Duodenal mucosa (tissue), 2 donors: ENCODE data around the gene VAT1.

Experiments used
- H3K27ac ChIP-seq: one replicate; pipeline ENCODE4 v1.7.0; 2013; ENCODE audit warnings: low read depth, low read length
- H3K27me3 ChIP-seq, 2 donors: one replicate each; pipeline ENCODE4 v1.7.0; 2013; ENCODE audit warnings: low read length in 2 of 2, control low read depth in 1 of 2; ENCODE audit not compliant: insufficient read depth in 2 of 2, control insufficient read depth in 1 of 2
- H3K36me3 ChIP-seq, 2 donors: one replicate each; pipeline ENCODE4 v1.7.0; 2013; ENCODE audit warnings: low read length in 2 of 2, control low read depth in 1 of 2; ENCODE audit not compliant: insufficient read depth in 2 of 2, control insufficient read depth in 1 of 2
- H3K4me1 ChIP-seq, 2 donors: one replicate each; pipeline ENCODE4 v1.7.0; 2013; ENCODE audit warnings: low read length in 2 of 2, control low read depth in 1 of 2; ENCODE audit not compliant: insufficient read depth in 2 of 2, control insufficient read depth in 1 of 2
- H3K4me3 ChIP-seq, 2 donors: one replicate each; pipeline ENCODE4 v1.7.0; 2013; ENCODE audit warnings: low read length in 2 of 2, low read depth in 1 of 2
- H3K9ac ChIP-seq, 2 donors: one replicate each; pipeline ENCODE4 v1.7.0; 2013; ENCODE audit warnings: low read length in 2 of 2, low read depth in 1 of 2
- H3K9me3 ChIP-seq, 2 donors: one replicate each; pipeline ENCODE4 v1.7.0; 2013; ENCODE audit warnings: low read length in 2 of 2, control low read depth in 1 of 2; ENCODE audit not compliant: control insufficient read depth in 1 of 2

VAT1 gene

DNA sequence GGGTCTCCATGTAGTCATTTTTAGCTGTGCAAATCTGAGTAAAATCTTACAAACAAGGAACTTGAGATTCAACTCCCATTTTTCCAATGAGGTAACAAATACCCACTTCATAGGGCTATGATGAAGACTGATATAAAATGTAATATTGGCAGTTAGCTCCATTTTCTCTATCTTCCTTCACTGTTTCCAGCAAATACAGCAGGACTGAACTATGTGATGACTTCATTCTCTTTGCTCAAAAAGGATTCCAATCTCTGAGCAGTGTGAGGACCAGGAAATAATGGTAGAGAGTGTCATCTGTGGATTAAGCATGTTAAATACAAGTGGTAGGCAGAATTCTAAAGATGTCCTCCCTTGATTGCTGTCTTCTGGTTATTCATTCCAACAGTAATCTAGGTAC, 21.1 kb upstream of the VAT1 start:
- H3K36me3 ChIP-seq, result no peaks in the 10 kb centered on the region
- no peaks in the 10 kb centered on the region for H3K9me3 ChIP-seq
- H3K9ac ChIP-seq, result no peak overlapping the region
- no peak overlapping the region for H3K4me3 ChIP-seq
- H3K27me3 ChIP-seq, result no peaks in the 10 kb centered on the region
- H3K4me1 ChIP-seq, result no peaks in the 10 kb centered on the region
- H3K27ac ChIP-seq, result no peak overlapping the region

DNA sequence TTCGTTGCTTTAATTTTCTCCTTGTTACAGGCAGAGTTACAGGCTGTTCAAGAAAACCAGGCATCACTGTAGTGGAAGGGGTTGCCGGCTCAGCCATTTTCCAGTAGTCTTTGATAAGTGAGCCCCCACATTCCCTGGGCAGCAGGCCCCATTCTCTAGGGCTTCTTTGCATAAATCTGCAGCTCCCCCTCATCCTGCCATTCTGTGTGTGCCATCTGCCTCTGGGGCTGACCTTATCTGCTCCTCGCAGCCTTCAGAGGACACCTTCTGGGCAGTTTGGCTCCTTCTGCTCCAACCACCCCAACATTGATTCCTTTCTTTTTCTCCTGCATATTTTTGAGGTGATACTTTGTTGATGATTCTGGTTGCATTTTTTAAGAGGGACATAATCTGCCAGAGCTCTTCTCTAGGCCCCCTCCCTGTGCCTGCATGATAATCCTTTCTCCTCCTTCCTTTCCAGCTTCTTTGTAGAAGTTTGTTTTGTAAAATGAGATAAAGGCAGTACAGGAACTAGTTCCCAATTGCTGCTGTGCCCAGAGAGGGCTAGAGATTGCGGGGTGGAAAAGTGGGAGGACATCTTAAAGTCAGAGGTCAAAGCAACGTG, 19.9 kb upstream of the VAT1 start:
- H3K9me3 ChIP-seq, result no peaks in the 10 kb centered on the region
- H3K9ac ChIP-seq, result no peak overlapping the region
- H3K4me1 ChIP-seq, result no peaks in the 10 kb centered on the region
- no peak overlapping the region for H3K4me3 ChIP-seq
- no peaks in the 10 kb centered on the region for H3K36me3 ChIP-seq
- no peaks in the 10 kb centered on the region for H3K27me3 ChIP-seq
- no peak overlapping the region for H3K27ac ChIP-seq

DNA sequence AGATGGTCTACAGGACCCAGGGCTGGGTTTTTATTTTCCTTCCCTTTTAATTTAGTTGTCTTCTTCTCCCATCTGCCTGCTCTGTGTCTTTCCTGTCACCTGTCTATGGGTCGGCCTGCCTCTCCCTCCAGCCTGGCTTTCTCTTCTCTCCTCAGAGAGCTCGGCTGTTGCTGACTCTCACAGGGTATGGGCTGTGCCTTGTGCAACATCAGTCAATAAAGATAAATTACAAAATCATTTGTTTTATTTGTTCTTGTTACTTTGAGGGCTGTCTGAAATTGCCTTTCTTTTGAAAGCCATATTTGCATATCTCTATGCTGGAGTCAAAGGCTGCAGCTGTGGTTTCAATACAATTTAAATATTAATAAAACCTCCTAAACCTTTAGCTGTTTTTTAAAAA, 18.5 kb upstream of the VAT1 start:
- H3K9ac ChIP-seq, result no peak overlapping the region
- H3K27me3 ChIP-seq, result no peaks in the 10 kb centered on the region
- no peaks in the 10 kb centered on the region for H3K36me3 ChIP-seq
- H3K4me1 ChIP-seq, result no peaks in the 10 kb centered on the region
- H3K9me3 ChIP-seq, result no peaks in the 10 kb centered on the region
- H3K27ac ChIP-seq, result no peak overlapping the region
- no peak overlapping the region for H3K4me3 ChIP-seq

- no peaks in the 10 kb centered on the region for H3K9me3 ChIP-seq
- no peak overlapping the region for H3K27ac ChIP-seq
- H3K4me3 ChIP-seq, result no peak overlapping the region
- no peaks in the 10 kb centered on the region for H3K36me3 ChIP-seq
- no peak overlapping the region for H3K9ac ChIP-seq
- H3K27me3 ChIP-seq, result no peaks in the 10 kb centered on the region
- H3K4me1 ChIP-seq, result no peaks in the 10 kb centered on the region
Observed at GRCh38 chr17:43039646-43040045, 17.5 kb upstream of the VAT1 start.

DNA sequence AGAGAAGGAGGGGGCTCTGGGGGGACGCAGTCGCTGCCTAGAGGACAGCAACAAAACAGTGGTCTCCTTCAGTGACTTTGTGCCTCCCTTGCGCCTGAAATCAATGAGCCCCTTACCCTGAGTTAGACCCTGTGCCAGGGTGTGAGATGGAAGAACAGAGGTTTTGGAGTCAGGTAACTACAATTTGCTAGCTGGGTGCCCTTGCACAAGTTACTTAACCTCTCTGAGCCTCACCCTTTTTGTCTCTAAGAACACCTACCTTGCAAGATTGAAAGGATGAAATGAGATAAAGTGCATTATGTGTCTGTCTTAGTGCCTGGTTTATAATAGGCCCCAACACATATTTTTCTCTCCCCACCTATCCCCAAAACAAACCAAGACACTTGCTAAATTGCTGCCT, 12.7 kb upstream of the VAT1 start:
- H3K36me3 ChIP-seq, result no peaks in the 10 kb centered on the region
- H3K27ac ChIP-seq, result no peak overlapping the region
- H3K9ac ChIP-seq, result no peak overlapping the region
- no peaks in the 10 kb centered on the region for H3K27me3 ChIP-seq
- no peaks in the 10 kb centered on the region for H3K4me1 ChIP-seq
- H3K9me3 ChIP-seq, result no peaks in the 10 kb centered on the region
- H3K4me3 ChIP-seq, result no peak overlapping the region

DNA sequence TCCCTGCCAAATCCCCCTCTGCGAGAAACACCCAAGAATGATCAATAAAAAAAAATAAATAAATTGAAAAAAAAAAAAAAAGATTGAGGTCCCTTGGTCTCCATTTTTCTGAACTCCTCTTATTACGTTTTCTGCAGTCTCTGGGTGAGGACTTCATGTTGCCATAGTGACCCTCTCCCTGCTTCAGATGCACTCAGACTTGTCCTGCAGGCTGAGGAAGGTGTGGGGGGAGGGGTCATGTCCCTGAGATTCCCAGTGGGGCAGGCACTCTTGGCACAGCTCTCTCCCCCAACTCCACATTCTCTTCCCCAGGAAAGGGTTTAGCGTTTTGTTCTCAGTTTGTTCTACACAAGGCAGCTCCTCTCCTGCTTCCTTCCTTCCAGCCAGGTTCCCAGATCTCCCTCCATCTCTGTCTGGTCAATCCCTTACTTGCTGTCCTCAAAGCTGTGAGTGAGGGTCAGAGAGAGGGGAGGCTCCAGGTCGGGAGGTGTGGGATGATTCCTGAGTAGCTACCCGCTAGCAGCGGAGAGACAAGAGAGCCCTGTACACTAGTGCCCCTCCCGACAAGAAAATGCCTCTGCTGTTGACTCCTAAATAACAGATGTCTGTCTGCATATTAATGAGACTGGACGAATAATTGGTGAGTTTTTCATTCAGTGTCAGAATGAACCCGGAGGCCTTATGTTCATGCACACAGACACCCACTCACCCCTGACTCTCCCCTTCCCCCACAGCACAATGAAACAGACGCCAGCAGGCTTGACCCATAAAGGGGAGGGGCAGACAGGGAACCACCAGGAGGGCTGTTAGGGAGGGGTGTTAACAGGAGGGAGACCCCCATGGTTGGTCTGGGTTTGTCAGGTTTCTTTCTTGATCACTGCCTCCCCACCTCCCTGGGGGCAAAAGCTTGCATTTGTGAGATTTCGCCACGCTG, 12.0 kb upstream of the VAT1 start:
- Histone ChIP-seq H3K9ac (no peak overlapping the region), H3K4me3 (no peak overlapping the region), H3K9me3 (no peaks in the 10 kb centered on the region), H3K36me3 (no peaks in the 10 kb centered on the region), H3K27ac (no peak overlapping the region), H3K27me3 (no peaks in the 10 kb centered on the region), H3K4me1 (no peaks in the 10 kb centered on the region)

GRCh38 chr17:43031666-43032065, 9.5 kb upstream of the VAT1 start:
- no peak overlapping the region for H3K9ac ChIP-seq
- no peaks in the 10 kb centered on the region for H3K27me3 ChIP-seq
- H3K9me3 ChIP-seq, result no peaks in the 10 kb centered on the region
- no peaks in the 10 kb centered on the region for H3K4me1 ChIP-seq
- no peaks in the 10 kb centered on the region for H3K36me3 ChIP-seq
- no peak overlapping the region for H3K4me3 ChIP-seq
- no peak overlapping the region for H3K27ac ChIP-seq

DNA sequence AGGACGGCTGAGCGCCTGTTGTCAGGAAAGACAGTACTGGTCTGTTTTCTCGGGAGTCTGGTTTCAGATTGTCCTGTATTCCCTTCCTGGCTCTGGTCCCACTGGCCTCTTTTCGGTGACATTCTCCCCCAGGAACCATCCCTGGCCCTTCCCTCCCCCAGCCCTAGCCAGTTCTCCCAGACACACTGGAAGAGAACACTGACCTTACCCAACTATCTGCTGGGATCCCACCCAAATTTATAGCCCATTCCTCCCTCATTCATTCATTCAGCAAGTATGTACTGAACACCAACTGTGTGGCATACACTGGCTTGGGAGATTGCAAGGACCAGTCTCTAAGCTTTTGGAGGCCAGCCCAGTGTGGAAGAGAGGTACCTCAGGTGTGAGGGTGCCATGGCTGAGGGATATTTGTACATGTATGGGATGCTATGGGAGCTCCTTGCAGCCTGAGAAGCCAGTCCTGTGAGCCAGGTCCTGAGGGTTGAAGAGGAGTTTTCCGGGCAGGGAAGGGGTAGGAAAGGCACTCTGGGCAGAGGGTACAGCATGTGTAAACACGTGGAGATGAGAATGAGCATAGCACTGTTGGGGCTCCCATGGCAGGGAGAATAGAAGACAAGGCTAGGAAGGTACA, 8.1 kb upstream of the VAT1 start:
- Histone ChIP-seq H3K4me3 (no peak overlapping the region), H3K9ac (no peak overlapping the region), H3K27ac (no peak overlapping the region), H3K9me3 (no peaks in the 10 kb centered on the region), H3K36me3 (no peaks in the 10 kb centered on the region), H3K27me3 (no peaks in the 10 kb centered on the region), H3K4me1 (no peaks in the 10 kb centered on the region)

DNA sequence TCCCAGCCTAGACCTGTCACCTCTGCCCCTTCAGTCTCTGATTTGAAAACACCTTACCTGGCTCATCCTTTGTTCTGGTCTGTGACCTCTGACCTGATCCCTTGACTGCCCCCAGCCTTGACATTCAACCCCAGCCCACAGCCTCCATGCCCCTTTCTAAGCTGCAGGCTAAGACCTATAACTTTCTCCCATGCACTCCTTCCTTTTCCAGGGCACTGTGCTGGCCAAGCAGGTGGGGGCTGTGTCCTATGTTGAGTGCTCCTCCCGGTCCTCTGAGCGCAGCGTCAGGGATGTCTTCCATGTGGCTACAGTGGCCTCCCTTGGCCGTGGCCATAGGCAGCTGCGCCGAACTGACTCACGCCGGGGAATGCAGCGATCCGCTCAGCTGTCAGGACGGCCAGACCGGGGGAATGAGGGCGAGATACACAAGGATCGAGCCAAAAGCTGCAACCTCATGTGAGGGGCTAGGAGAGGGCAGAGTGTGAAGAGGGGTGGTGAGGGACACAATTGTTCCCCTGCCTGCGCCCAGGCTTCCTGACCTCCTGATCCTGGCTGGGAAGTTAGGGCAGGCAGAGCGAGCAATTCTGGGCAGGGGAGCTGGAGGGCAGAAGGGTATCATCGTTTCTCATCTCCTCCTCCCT, 6.2 kb upstream of the VAT1 start:
- no peaks in the 10 kb centered on the region for H3K27me3 ChIP-seq
- no peak overlapping the region for H3K9ac ChIP-seq
- no peak overlapping the region for H3K4me3 ChIP-seq
- H3K36me3 ChIP-seq, result no peaks in the 10 kb centered on the region
- peaks cover 3 to 8% of the 10 kb centered on the region in 2 donors for H3K4me1 ChIP-seq
- H3K27ac ChIP-seq, result no peak overlapping the region
- H3K9me3 ChIP-seq, result no peaks in the 10 kb centered on the region
